ENCODE measurements around the gene ZNF436.

DNA sequence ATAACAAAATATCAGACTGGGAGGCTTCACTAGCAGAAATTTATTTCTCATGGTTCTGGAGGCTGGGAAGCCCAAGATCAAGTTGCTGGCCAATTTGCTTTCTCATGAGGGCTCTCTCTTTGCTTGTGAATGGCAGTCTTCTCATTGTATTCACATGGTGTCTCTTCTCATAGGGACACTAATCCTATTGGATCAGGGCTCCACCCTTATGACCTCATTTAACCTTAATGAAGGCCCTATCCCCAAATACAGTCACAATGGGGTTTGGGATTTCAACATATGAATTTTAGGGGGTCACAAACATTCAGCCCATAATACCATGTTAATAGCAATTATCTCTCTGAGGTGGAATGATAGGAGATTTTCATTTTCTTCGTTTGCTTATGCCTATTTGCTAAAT is 29.6 kb upstream of the ZNF436 start:
- TF ChIP-seq, protein P1, sequence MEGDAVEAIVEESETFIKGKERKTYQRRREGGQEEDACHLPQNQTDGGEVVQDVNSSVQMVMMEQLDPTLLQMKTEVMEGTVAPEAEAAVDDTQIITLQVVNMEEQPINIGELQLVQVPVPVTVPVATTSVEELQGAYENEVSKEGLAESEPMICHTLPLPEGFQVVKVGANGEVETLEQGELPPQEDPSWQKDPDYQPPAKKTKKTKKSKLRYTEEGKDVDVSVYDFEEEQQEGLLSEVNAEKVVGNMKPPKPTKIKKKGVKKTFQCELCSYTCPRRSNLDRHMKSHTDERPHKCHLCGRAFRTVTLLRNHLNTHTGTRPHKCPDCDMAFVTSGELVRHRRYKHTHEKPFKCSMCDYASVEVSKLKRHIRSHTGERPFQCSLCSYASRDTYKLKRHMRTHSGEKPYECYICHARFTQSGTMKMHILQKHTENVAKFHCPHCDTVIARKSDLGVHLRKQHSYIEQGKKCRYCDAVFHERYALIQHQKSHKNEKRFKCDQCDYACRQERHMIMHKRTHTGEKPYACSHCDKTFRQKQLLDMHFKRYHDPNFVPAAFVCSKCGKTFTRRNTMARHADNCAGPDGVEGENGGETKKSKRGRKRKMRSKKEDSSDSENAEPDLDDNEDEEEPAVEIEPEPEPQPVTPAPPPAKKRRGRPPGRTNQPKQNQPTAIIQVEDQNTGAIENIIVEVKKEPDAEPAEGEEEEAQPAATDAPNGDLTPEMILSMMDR (IDR thresholded peaks at IDR 0.05; ENCODE audit: insufficient read depth, low read length, poor library complexity, severe bottlenecking): no peak
- TF ChIP-seq EZH2phosphoT487 (conservative IDR thresholded peaks at IDR 0.05; ENCODE audit: low read length): no peak
